Glutamatergic neuron (in vitro differentiated cells): ENCODE data around the gene XRN1. TPM values are rescaled to one million over a fixed set of nuclear protein-coding genes. Genes with fewer than 3 reads are reported as not detected.
A peak's percentile ranks its signal among the peaks of the same experiment; 100 is the strongest.

Experiments used
- DNase-seq: peaks from one replicate; pipeline ENCODE4 v3.0.0; 2022
- H3K27ac Mint-ChIP-seq: one replicate; pipeline ENCODE4 v1.8.0; 2020; ENCODE audit warnings: mild to moderate bottlenecking, mixed read lengths, inconsistent platforms; ENCODE audit not compliant: unreplicated experiment
- H3K27me3 Mint-ChIP-seq: one replicate; pipeline ENCODE4 v1.8.0; 2020; ENCODE audit warnings: mild to moderate bottlenecking, moderate library complexity, mixed read lengths, inconsistent platforms; ENCODE audit not compliant: unreplicated experiment
- H3K36me3 Mint-ChIP-seq: one replicate; pipeline ENCODE4 v1.8.0; 2020; ENCODE audit warnings: mild to moderate bottlenecking, mixed read lengths, inconsistent platforms; ENCODE audit not compliant: unreplicated experiment
- H3K4me1 Mint-ChIP-seq: one replicate; pipeline ENCODE4 v1.8.0; 2020; ENCODE audit warnings: mild to moderate bottlenecking, low read depth, mixed read lengths, inconsistent platforms; ENCODE audit not compliant: unreplicated experiment
- H3K4me3 Mint-ChIP-seq: one replicate; pipeline ENCODE4 v1.8.0; 2020; ENCODE audit warnings: mild to moderate bottlenecking, mixed read lengths, inconsistent platforms; ENCODE audit not compliant: unreplicated experiment
- H3K9me3 Mint-ChIP-seq: one replicate; pipeline ENCODE4 v1.8.0; 2020; ENCODE audit warnings: mild to moderate bottlenecking, moderate library complexity, mixed read lengths, inconsistent platforms; ENCODE audit not compliant: unreplicated experiment
- total RNA-seq: library from RNA; stranded (reverse); fragmentation: NEBNext Ultra II Directional; extraction: Animal tissue kit (Norgen Biotek cat#: 25700); gene quantifications from one replicate; pipeline ENCODE4 v1.2.1, GENCODE V29; 2021; ENCODE audit not compliant: unreplicated experiment
- TF ChIP-seq, protein P1 (sequence below): fragments of 200-600 bp; sonication (generic); IDR thresholded peaks from one replicate; pipeline ENCODE4 v1.5.0; 2021; ENCODE audit not compliant: partially characterized antibody, unreplicated experiment

Gene XRN1
- total RNA-seq, 1 donor from 2014 or later = 46.1 TPM

DNA sequence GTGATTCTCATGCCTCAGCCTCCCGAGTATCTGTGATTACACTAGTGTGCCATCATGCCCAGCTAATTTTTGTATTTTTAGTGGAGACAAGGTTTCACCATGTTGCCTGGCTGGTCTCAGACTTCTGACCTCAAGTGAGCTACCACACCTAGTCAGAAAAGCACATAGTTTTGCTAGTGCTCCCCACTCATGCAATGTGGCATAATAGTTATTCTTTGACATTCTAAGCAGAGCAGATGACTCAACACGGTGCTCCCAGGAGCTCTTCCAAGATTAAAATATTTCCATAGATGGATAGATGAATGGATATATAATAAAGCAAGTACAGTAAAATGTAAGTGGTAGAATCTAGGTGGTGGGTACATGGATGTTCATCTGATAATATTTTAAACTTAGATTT is 169.4 kb downstream of the XRN1 start:
- TF ChIP-seq, protein P1, sequence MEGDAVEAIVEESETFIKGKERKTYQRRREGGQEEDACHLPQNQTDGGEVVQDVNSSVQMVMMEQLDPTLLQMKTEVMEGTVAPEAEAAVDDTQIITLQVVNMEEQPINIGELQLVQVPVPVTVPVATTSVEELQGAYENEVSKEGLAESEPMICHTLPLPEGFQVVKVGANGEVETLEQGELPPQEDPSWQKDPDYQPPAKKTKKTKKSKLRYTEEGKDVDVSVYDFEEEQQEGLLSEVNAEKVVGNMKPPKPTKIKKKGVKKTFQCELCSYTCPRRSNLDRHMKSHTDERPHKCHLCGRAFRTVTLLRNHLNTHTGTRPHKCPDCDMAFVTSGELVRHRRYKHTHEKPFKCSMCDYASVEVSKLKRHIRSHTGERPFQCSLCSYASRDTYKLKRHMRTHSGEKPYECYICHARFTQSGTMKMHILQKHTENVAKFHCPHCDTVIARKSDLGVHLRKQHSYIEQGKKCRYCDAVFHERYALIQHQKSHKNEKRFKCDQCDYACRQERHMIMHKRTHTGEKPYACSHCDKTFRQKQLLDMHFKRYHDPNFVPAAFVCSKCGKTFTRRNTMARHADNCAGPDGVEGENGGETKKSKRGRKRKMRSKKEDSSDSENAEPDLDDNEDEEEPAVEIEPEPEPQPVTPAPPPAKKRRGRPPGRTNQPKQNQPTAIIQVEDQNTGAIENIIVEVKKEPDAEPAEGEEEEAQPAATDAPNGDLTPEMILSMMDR = no peak
- Mint-ChIP-seq H3K27me3 (no peaks in the 10 kb centered on the region), H3K4me1 (no peaks in the 10 kb centered on the region), H3K4me3 (no peak overlapping the region), H3K9me3 (no peaks in the 10 kb centered on the region), H3K36me3 (peaks cover 2% of the 10 kb centered on the region), H3K27ac (no peak overlapping the region)
- no peak for DNase-seq

DNA sequence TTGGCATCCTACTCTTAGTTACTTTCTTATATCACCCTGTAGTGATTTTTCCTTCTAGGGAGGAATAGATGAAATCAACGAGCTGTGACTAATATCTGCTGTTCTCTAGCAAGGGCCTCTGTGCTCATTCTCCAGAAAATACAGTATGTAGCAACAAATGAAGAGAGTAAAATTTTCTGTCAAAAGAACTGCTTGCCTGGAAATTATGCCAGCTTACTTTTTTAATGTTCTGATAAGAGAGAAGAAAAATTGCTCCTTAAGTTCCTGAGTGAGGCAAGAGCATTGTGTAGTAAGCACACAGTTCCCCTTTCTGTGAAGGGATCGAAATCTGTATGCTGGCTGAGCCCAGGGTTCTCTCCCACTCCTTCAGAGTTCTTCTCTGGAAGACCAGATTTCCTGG is 171.1 kb downstream of the XRN1 start:
- Mint-ChIP-seq H3K36me3 (no peaks in the 10 kb centered on the region), H3K9me3 (peaks cover 2% of the 10 kb centered on the region), H3K27me3 (no peaks in the 10 kb centered on the region), H3K4me1 (peaks cover 5% of the 10 kb centered on the region), H3K4me3 (no peak overlapping the region), H3K27ac (no peak overlapping the region)
- TF ChIP-seq, protein P1 = no peak
- no peak for DNase-seq

DNA sequence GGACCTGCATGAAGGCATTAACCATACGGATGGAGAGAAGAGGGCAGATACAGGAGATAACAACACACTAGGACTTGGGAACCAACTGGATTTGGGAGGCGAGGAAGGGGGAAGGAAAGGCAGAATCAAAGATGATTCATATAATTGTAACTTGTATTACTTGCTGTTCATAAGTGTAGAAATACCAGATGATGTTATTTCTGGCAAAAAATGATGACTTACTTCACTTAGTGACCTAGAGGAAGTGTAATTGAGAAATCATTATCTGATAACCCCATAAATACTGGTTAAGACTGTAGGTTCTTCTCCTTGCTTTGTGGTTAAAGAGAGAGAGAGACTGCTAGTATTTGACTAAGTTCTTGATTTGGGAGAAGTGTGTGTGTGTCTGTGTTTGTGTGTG is 172.0 kb downstream of the XRN1 start:
- TF ChIP-seq, protein P1 = no peak
- no peak for DNase-seq
- Mint-ChIP-seq H3K36me3 (no peaks in the 10 kb centered on the region), H3K27ac (no peak overlapping the region), H3K4me3 (no peak overlapping the region), H3K9me3 (peaks cover 2% of the 10 kb centered on the region), H3K27me3 (no peaks in the 10 kb centered on the region), H3K4me1 (peaks cover 5% of the 10 kb centered on the region)

DNA sequence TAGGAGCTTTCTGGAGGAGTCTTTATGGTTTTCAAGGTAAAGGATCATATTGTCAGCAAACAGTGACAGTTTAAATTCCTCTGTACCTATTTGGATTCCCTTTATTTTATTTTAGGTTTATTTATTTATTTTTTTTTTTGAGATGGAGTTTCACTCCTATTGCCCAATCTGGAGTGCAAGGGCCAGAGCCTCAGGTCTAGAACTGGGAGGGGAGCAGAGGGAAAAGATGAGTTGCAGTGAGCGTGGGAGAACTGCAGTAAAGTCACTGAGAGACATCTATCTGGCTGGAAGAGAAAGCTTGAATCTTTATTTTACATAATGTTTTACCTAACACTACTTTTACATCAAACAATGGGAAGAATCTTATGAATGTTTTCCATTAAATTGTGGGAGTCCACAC is 172.9 kb downstream of the XRN1 start:
- Mint-ChIP-seq H3K4me3 (no peak overlapping the region), H3K27me3 (no peaks in the 10 kb centered on the region), H3K9me3 (peaks cover 2% of the 10 kb centered on the region), H3K36me3 (no peaks in the 10 kb centered on the region), H3K4me1 (peaks cover 5% of the 10 kb centered on the region), H3K27ac (no peak overlapping the region)
- no peak for DNase-seq
- TF ChIP-seq, protein P1 = no peak

DNA sequence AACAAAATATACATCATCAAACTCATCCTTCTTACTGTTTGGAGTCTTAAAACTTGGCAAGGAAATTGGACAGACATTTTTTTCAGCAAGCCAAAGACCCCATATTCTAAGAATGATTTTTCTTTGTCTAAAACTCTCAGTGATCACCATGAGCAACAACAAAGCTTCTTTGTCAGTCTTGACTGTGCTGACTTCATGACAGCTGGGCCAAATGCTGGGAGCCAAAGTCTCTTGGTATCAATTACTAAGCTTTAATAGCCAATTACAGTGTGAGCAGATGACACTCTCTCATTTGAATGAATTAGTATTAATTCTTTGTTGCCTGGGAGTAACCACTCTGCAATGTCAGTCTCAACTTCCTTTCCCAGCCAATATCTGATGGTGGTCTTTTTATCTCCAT is 174.3 kb downstream of the XRN1 start:
- H3K4me1 Mint-ChIP-seq = peaks cover 5% of the 10 kb centered on the region
- H3K4me3 Mint-ChIP-seq = no peak overlapping the region
- H3K27me3 Mint-ChIP-seq = no peaks in the 10 kb centered on the region
- H3K36me3 Mint-ChIP-seq = no peaks in the 10 kb centered on the region
- TF ChIP-seq, protein P1 = no peak
- DNase-seq = peak; percentile 39
- H3K9me3 Mint-ChIP-seq = peaks cover 2% of the 10 kb centered on the region
- H3K27ac Mint-ChIP-seq = peak overlapping the region; percentile 93
